ENCODE measurements around the gene ROR2.

- TF ChIP-seq ZFP3 (CRISPR knock-in tag; IDR thresholded peaks at IDR 0.05) (no peak), TOX (CRISPR knock-in tag; IDR thresholded peaks at IDR 0.05; ENCODE audit: borderline replicate concordance) (no peak)
Measured at GRCh38 chr9:91751922-91752321, 198.1 kb downstream of the ROR2 start.

Data from SK-N-SH treated with all-trans-retinoic acid at 6 μM for 48 hours (cell line).